ENCODE data around the gene LY6G5C. TPM values are rescaled to one million over a fixed set of nuclear protein-coding genes. Genes with fewer than 3 reads are reported as not detected.

LY6G5C gene
- total and polyA plus RNA-seq, 2 of the 13 experiments (the other 11 are each of a cell fraction or from before 2014, with no cell fraction given): 0.33 to 0.55 TPM

DNA sequence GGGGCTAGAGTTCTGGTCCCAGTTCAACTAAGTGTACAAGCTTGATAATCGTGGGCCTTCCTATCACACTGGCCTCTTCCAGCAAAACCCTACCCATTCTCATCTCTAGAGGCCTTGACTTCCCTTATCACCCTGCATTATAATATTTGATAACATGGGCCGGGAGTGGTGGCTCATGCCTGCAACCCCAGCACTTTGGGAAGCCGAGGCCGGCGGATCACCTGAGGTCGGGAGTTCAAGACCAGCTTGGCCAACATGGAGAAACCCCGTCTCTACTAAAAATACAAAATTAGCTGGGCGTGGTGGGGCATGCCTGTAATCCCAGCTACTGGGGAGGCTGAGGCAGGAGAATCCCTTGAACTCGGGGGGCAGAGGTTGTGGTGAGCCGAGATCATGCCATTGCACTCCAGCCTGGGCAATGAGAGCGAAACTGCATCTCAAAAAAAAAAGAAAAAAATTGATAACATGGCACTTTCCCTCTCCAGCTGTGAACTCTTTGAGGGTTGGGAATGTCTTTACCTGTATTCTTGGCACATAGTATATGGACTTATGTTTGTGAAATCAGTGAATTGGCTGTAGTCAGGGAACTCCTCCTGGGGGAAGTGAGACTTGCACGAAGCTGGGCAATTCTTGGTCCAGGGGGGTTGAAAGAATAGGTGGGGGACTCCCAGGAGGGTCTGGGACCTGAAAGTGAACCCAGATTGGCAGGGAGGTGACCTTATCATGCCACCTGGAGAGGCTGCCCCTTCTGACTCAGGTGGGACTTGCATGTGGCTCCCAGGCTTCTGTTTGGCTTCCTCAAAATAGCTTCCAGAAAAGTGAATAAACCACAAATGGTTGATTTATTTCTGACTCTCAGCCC is 19.4 kb downstream of the LY6G5C start:
- Histone ChIP-seq H4K20me1 (ENCODE audit: insufficient read depth, low read length) (peaks cover 19% of the 10 kb centered on the region; the same call in 1 of the 2 replicates), H3K4me2 (ENCODE audit: low read depth, low read length) (peak overlapping the region; percentile 100), H3K36me3 (replicated peaks in 1 of 2; ENCODE audit: control insufficient read depth in 1 of 2, insufficient read depth in 2 of 2, low read length in 2 of 2) (peaks cover 10 to 20% of the 10 kb centered on the region in 2 experiments), H3K79me2 (ENCODE audit: insufficient read depth, low read length) (peaks cover 67% of the 10 kb centered on the region), H3K9me3 (ENCODE audit: low read length) (no peaks in the 10 kb centered on the region), H3K9ac (ENCODE audit: insufficient read depth, low read depth, low read length) (no peak overlapping the region), H2AFZ (ENCODE audit: low read length) (no peak overlapping the region), H3K27me3 (ENCODE audit: control insufficient read depth in 1 of 2, insufficient read depth in 2 of 2, low read length in 2 of 2) (no peaks in the 10 kb centered on the region; a peak in 1 of 5 replicates), H3K4me3 (replicated peaks in 1 of 3; ENCODE audit: insufficient read depth in 1 of 3, low read depth in 2 of 3, low read length in 3 of 3) (peak overlapping the region in 1 of 3 experiments; percentile 78; a peak in 1 of 6 replicates), H3K27ac (ENCODE audit: extremely low read length, insufficient read depth, low read length) (peak overlapping the region; percentile 73), H3K4me1 (ENCODE audit: insufficient read depth, low read length) (peaks cover 78% of the 10 kb centered on the region)
- ATAC-seq (no peak), FAIRE-seq (no peak), DNase-seq (ENCODE audit: low spot score) (no peak)
- in situ Hi-C loops (cut with HindIII; ENCODE audit: extremely low pct_ligation_motif_present, low pct_unique_long_range_greater_than_20kb): no loop called here
- 93% methylated on average over 12 of the region's 12 CpGs for WGBS (ENCODE audit: low lambda C conversion rate)
- POLR2A ChIA-PET: interaction anchor here (0.7 to 7.4 kb wide), 24 partner anchors 8 to 530 kb away, joined by 3 to 438 read pairs (median 5); partner anchors contain the start of genes ABHD16A, AIF1, APOM and BAG6
- no TSS peak for BruUV-seq (replicated peaks)
- CTCF ChIA-PET (ENCODE audit: low intra/inter-chr PET ratio, low total read pairs): no interaction called here
- intact Hi-C loops (cut with micrococcal nuclease; ENCODE audit: unreplicated experiment): no loop called here
- TF ChIP-seq ZNF546 (CRISPR knock-in tag; conservative IDR thresholded peaks at IDR 0.05): no peak
- no peak for TF ChIP-seq RARA (CRISPR knock-in tag; IDR thresholded peaks at IDR 0.05)
- TF ChIP-seq ZNF18 (CRISPR knock-in tag; IDR thresholded peaks at IDR 0.05; ENCODE audit: insufficient replicate concordance): no peak
- TF ChIP-seq BORCS8-MEF2B (CRISPR knock-in tag; IDR thresholded peaks at IDR 0.05): no peak; the same call in 1 of the 2 replicates
- no peak for TF ChIP-seq MYC (CRISPR knock-in tag; IDR thresholded peaks at IDR 0.05; ENCODE audit: borderline replicate concordance)
- no peak for TF ChIP-seq REL (CRISPR knock-in tag; conservative IDR thresholded peaks at IDR 0.05)
- no peak for TF ChIP-seq ZNF850 (CRISPR knock-in tag; conservative IDR thresholded peaks at IDR 0.05)
- TF ChIP-seq ZNF558 (CRISPR knock-in tag; IDR thresholded peaks at IDR 0.05; ENCODE audit: borderline replicate concordance): no peak
- no peak for TF ChIP-seq PRPF4 (IDR thresholded peaks at IDR 0.05; ENCODE audit: low read depth, low read length, poor library complexity, severe bottlenecking)
- TF ChIP-seq ZNF839 (CRISPR knock-in tag; IDR thresholded peaks at IDR 0.05; ENCODE audit: borderline replicate concordance): no peak
- TF ChIP-seq, protein P1, sequence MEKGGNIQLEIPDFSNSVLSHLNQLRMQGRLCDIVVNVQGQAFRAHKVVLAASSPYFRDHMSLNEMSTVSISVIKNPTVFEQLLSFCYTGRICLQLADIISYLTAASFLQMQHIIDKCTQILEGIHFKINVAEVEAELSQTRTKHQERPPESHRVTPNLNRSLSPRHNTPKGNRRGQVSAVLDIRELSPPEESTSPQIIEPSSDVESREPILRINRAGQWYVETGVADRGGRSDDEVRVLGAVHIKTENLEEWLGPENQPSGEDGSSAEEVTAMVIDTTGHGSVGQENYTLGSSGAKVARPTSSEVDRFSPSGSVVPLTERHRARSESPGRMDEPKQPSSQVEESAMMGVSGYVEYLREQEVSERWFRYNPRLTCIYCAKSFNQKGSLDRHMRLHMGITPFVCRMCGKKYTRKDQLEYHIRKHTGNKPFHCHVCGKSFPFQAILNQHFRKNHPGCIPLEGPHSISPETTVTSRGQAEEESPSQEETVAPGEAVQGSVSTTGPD (CRISPR knock-in tag; IDR thresholded peaks at IDR 0.05): no peak
- TF ChIP-seq, protein P2, sequence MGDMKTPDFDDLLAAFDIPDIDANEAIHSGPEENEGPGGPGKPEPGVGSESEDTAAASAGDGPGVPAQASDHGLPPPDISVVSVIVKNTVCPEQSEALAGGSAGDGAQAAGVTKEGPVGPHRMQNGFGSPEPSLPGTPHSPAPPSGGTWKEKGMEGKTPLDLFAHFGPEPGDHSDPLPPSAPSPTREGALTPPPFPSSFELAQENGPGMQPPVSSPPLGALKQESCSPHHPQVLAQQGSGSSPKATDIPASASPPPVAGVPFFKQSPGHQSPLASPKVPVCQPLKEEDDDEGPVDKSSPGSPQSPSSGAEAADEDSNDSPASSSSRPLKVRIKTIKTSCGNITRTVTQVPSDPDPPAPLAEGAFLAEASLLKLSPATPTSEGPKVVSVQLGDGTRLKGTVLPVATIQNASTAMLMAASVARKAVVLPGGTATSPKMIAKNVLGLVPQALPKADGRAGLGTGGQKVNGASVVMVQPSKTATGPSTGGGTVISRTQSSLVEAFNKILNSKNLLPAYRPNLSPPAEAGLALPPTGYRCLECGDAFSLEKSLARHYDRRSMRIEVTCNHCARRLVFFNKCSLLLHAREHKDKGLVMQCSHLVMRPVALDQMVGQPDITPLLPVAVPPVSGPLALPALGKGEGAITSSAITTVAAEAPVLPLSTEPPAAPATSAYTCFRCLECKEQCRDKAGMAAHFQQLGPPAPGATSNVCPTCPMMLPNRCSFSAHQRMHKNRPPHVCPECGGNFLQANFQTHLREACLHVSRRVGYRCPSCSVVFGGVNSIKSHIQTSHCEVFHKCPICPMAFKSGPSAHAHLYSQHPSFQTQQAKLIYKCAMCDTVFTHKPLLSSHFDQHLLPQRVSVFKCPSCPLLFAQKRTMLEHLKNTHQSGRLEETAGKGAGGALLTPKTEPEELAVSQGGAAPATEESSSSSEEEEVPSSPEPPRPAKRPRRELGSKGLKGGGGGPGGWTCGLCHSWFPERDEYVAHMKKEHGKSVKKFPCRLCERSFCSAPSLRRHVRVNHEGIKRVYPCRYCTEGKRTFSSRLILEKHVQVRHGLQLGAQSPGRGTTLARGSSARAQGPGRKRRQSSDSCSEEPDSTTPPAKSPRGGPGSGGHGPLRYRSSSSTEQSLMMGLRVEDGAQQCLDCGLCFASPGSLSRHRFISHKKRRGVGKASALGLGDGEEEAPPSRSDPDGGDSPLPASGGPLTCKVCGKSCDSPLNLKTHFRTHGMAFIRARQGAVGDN (CRISPR knock-in tag; IDR thresholded peaks at IDR 0.05): no peak
- TF ChIP-seq MED1 (CRISPR knock-in tag; IDR thresholded peaks at IDR 0.05): no peak
- no peak for TF ChIP-seq FOSL1 (CRISPR knock-in tag; IDR thresholded peaks at IDR 0.05; ENCODE audit: borderline replicate concordance)
- TF ChIP-seq POLR2AphosphoS5 (IDR thresholded peaks at IDR 0.05; ENCODE audit: low read depth, low read length): peak; percentile 32; the same call in 1 of the 2 replicates
- no peak for TF ChIP-seq ATF7-NPFF (CRISPR knock-in tag; IDR thresholded peaks at IDR 0.05; ENCODE audit: low read depth)
